Measurements from ENCODE around the gene DBX1.
A peak's percentile ranks its signal among the peaks of the same experiment; 100 is the strongest.

Gene DBX1

DNA sequence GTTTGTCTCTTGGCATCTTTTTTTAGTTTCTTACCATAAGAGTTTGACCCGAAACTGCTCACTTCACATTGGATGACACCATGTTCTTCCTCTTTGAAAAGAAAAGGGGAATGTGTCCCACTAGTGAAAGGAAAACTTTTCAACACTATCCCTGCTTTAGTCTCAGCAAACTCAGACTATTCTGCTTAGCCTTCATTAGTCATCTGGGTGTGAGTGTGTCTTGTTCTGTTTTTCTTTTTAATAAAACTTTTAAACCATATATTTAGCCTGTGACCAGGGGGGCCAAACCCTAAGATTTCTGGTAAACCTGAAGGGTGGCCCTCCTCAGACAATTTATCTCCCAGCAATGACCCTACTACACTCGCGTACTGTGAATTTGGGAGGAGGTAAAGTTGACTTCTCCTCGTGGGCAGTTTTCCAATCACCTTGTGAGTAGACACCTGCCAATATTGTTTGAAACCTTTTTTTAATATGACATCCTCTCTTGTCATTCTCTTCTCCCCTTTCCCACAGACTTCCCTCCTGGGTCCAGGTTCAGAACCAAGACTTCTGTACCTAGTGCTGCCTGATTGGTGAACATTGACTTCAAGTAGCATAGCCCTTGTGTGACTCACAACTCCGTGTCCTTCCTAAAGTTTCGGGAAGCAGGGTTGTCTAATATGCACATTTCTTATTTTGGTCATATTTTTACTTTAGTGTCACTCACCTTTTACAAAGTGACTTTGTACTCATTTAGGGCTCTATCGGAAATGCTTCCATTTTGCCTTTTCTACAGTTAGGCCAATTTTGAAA is 39.9 kb downstream of the DBX1 start:
- no peak for DNase-seq (ENCODE audit: low spot score)

DNA sequence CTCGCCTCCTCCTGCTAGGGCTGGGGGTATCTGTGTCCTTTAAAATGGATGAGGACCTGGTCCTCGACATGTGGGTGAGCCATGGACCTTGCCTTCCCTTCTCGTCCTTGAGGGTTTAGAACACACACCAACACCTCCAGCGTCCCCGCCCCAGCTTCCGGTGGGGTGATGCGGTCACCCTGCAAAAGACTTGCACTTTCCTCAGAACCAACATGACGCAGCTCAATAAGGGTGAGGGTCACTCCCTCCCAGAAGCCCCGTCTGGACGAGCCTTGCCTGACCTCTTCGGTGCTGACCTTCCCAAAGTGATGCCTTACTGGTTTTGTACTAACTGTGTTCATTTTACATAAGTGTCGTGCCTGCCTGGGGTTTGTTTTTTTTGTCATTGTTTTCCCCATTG is 41.0 kb downstream of the DBX1 start:
- no peak for DNase-seq (ENCODE audit: low spot score)

GRCh38 chr11:20118209-20118608 is 42.1 kb downstream of the DBX1 start:
- DNase-seq (ENCODE audit: low spot score) = no peak

GRCh38 chr11:20117291-20117690 is 43.0 kb downstream of the DBX1 start:
- DNase-seq (ENCODE audit: low spot score) = no peak

DNA sequence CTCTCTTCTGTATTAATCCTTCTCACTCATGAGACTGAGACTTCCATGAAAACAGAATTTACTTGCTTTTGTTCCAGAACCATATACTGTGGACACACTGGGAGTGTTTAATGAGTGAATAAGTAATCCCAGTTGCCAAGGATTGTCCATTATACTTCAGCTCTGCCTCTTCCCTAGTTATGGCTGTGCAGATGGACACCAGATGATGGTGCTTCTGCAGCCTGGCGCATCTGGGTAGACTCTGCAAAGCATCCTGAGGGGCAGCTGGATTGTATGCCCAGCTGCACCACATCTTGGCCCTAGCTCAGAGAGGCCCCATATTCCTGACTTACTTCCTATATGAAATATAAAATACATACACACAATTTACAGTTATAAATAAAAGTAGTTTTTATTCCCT is 43.5 kb downstream of the DBX1 start:
- DNase-seq (ENCODE audit: low spot score) = no peak

GRCh38 chr11:20114588-20114987 is 45.7 kb downstream of the DBX1 start:
- no peak for DNase-seq (ENCODE audit: low spot score)

- DNase-seq (ENCODE audit: low spot score) = no peak
These were observed 47.2 kb downstream of the DBX1 start for GRCh38 chr11:20113149-20113438.

GRCh38 chr11:20112291-20113148 is 47.8 kb downstream of the DBX1 start:
- peak; percentile 93 for DNase-seq (ENCODE audit: low spot score)

GRCh38 chr11:20111871-20112270 is 48.4 kb downstream of the DBX1 start:
- no peak for DNase-seq (ENCODE audit: low spot score)

GRCh38 chr11:20110908-20111669 is 49.2 kb downstream of the DBX1 start:
- DNase-seq (ENCODE audit: low spot score) = peak; percentile 67

DNA sequence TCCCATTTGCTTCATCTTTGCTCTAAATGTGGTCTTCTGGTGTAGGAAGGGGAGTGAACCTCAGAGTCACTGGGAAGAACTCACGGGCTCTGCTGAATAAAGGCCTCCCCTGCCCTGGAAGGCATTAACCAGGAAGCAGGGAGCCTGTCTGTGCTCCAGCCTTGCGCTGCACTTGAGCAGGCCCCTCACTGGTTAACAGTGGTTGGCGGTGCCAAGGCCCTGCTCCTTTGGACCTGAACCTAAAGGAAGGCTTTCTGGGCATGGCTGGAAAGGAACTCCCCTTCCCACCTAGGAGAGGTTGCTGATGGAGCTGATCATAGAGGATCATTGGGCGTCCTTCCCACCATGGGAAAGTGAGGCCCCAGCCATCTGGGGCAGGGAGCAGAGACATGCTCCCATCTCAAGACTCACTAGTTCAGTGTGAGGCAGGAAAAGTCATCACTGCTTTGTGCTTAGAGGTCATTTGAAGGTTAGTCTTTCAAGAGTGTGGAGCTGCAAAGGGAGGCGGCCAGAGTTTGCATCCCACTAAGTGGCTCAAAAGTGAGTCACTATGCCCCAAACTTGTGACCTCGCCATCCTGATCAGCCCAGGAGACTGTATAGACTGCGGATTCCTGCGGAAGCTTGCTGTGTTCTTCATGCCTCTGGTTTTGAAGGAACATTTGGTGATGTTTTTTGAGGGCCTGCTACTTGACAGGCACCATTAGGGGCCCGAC is 50.4 kb downstream of the DBX1 start:
- DNase-seq (ENCODE audit: low spot score) = no peak
